ENCODE data around the gene DPEP2. TPM values are rescaled to one million over a fixed set of nuclear protein-coding genes. Genes with fewer than 3 reads are reported as not detected.

Gene DPEP2
- total and polyA plus RNA-seq, 2 of the 13 experiments (the other 11 are each of a cell fraction or from before 2014, with no cell fraction given): 0.18 TPM; not detected in 1

- TF ChIP-seq ZNF660 (CRISPR knock-in tag; IDR thresholded peaks at IDR 0.05; ENCODE audit: borderline replicate concordance, low read depth): no peak
- 0 out of 2 replicates have a peak, but pooled peaks have one; percentile 76 for TF ChIP-seq MYPOP (CRISPR knock-in tag; IDR thresholded peaks at IDR 0.05)
- no peak; the same call in 1 of the 2 replicates for TF ChIP-seq FOXP4 (CRISPR knock-in tag; IDR thresholded peaks at IDR 0.05)
- TF ChIP-seq SSRP1 (CRISPR knock-in tag; IDR thresholded peaks at IDR 0.05): no peak
- no peak for TF ChIP-seq AFF4 (CRISPR knock-in tag; IDR thresholded peaks at IDR 0.05)
- TF ChIP-seq ZBTB8A (CRISPR knock-in tag; IDR thresholded peaks at IDR 0.05; ENCODE audit: borderline replicate concordance, low read depth): no peak
- no peak for TF ChIP-seq ZFP36L2 (CRISPR knock-in tag; IDR thresholded peaks at IDR 0.05)
- peak; percentile 98 for TF ChIP-seq ZFP36 (IDR thresholded peaks at IDR 0.05; ENCODE audit: borderline replicate concordance, low read depth, low read length, partially characterized antibody)
- TF ChIP-seq KDM3A (CRISPR knock-in tag; IDR thresholded peaks at IDR 0.05; ENCODE audit: low read depth): no peak; the same call in none of the 2 replicates
- peak; percentile 56; the same call in 1 of the 2 replicates for TF ChIP-seq CCDC6 (CRISPR knock-in tag; IDR thresholded peaks at IDR 0.05)
- TF ChIP-seq ZNF597 (CRISPR knock-in tag; IDR thresholded peaks at IDR 0.05): 0 out of 2 replicates have a peak, but pooled peaks have one; percentile 5
- no peak; the same call in 1 of the 2 replicates for TF ChIP-seq ZNF138 (CRISPR knock-in tag; IDR thresholded peaks at IDR 0.05; ENCODE audit: low read depth)
- TF ChIP-seq THAP7 (CRISPR knock-in tag; IDR thresholded peaks at IDR 0.05): 0 out of 2 replicates have a peak, but pooled peaks have one; percentile 64
- peak; percentile 72; the same call in 1 of the 2 replicates for TF ChIP-seq NRL (CRISPR knock-in tag; IDR thresholded peaks at IDR 0.05; ENCODE audit: borderline replicate concordance)
- TF ChIP-seq ZNF484 (CRISPR knock-in tag; IDR thresholded peaks at IDR 0.05; ENCODE audit: borderline replicate concordance, low read depth): no peak
- peak; percentile 65 for TF ChIP-seq RXRB (CRISPR knock-in tag; IDR thresholded peaks at IDR 0.05; ENCODE audit: borderline replicate concordance)
- peak; percentile 88 for TF ChIP-seq ZMYM2 (CRISPR knock-in tag; IDR thresholded peaks at IDR 0.05)
- no peak for TF ChIP-seq ZNF572 (CRISPR knock-in tag; IDR thresholded peaks at IDR 0.05)
- TF ChIP-seq ZNF326 (CRISPR knock-in tag; IDR thresholded peaks at IDR 0.05; ENCODE audit: borderline replicate concordance): no peak
Observed at GRCh38 chr16:67968400-67969253, 30.7 kb downstream of the DPEP2 start, which contains the start of gene SLC12A4 (continued).

All from HepG2 (cell line).